IMR-90 (cell line): ENCODE results near the gene R3HDM4. TPM values are rescaled to one million over a fixed set of nuclear protein-coding genes. Genes with fewer than 3 reads are reported as not detected.

Source experiments
- ATAC-seq: fragments of 200-7000 bp; cut with Tn5 transposase; 2 replicates; pipeline ENCODE4 v1.9.1; 2020; ENCODE audit warnings: low read depth, mild to moderate bottlenecking, moderate library complexity
- BruUV-seq: library from RNA; stranded (reverse); fragments of 400-500 nt; replicated peaks from 2 replicates; lab custom pipeline; 2021; lab: Mats Ljungman, UMichigan
- CTCF ChIA-PET: fragments of 300-600 bp; formaldehyde crosslinking; extraction: SDS; loops from one replicate; lab custom pipeline; 2021; ENCODE audit warnings: antibody characterized with exemption; lab: Yijun Ruan, JAX
- POLR2A ChIA-PET: fragments of 300-600 bp; sonication (Branson Sonifier 250); formaldehyde crosslinking; loops from one replicate; lab custom pipeline; 2022; ENCODE audit warnings: antibody characterized with exemption; ENCODE audit not compliant: unreplicated experiment; lab: Charles Lee
- DNase-seq: peaks from one replicate; pipeline ENCODE4 v3.0.0; 2013
- H2AFZ ChIP-seq: replicated peaks from 2 replicates; pipeline ENCODE3; 2013; ENCODE audit warnings: low read length, mild to moderate bottlenecking; ENCODE audit not compliant: poor library complexity
- H2AK5ac ChIP-seq: 2 replicates; pipeline ENCODE4 v1.6.1; 2013; ENCODE audit warnings: low read depth, low read length, inconsistent platforms
- H2AK9ac ChIP-seq: replicated peaks from 2 replicates; pipeline ENCODE3; 2013; ENCODE audit warnings: mild to moderate bottlenecking, low read depth, low read length, moderate library complexity; ENCODE audit not compliant: poor library complexity
- H2BK120ac ChIP-seq: 2 replicates; pipeline ENCODE4 v1.6.1; 2013; ENCODE audit warnings: low read depth, low read length, inconsistent platforms
- H2BK15ac ChIP-seq: 3 replicates; pipeline ENCODE4 v1.6.1; 2013; ENCODE audit warnings: low read depth, low read length, inconsistent platforms
- H2BK20ac ChIP-seq: 2 replicates; pipeline ENCODE4 v1.6.1; 2013; ENCODE audit warnings: low read depth, mild to moderate bottlenecking, inconsistent platforms, low read length, moderate library complexity
- H2BK5ac ChIP-seq: 2 replicates; pipeline ENCODE4 v1.6.1; 2013; ENCODE audit warnings: mild to moderate bottlenecking, low read depth, low read length, inconsistent platforms; ENCODE audit not compliant: poor library complexity, severe bottlenecking
- H3K14ac ChIP-seq: replicated peaks from 2 replicates; pipeline ENCODE4 v1.6.1; 2013; ENCODE audit warnings: low read depth, low read length, inconsistent platforms
- H3K18ac ChIP-seq: 2 replicates; pipeline ENCODE4 v1.6.1; 2013; ENCODE audit warnings: low read depth, low read length, control low read depth
- H3K23ac ChIP-seq: 2 replicates; pipeline ENCODE4 v1.6.1; 2013; ENCODE audit warnings: low read depth, low read length, inconsistent platforms
- H3K27ac ChIP-seq: 2 replicates; pipeline ENCODE4 v1.5.1; 2013; ENCODE audit warnings: mild to moderate bottlenecking, control low read depth, low read length; ENCODE audit not compliant: insufficient read depth
- H3K27me3 ChIP-seq: 2 replicates; pipeline ENCODE4 v1.6.1; 2013; ENCODE audit warnings: low read length; ENCODE audit not compliant: control insufficient read depth, insufficient read depth
- H3K36me3 ChIP-seq: 2 replicates; pipeline ENCODE4 v1.6.1; 2013; ENCODE audit warnings: low read length, mixed read lengths; ENCODE audit not compliant: control insufficient read depth, insufficient read depth
- H3K4ac ChIP-seq: 2 replicates; pipeline ENCODE4 v1.6.1; 2013; ENCODE audit warnings: low read depth, low read length, inconsistent platforms
- H3K4me1 ChIP-seq: 2 replicates; pipeline ENCODE4 v1.6.1; 2013; ENCODE audit warnings: low read length, mixed read lengths; ENCODE audit not compliant: control insufficient read depth, insufficient read depth
- H3K4me2 ChIP-seq: 2 replicates; pipeline ENCODE4 v1.6.1; 2013; ENCODE audit warnings: low read depth, mild to moderate bottlenecking, control low read depth, low read length, moderate library complexity
- H3K4me3 ChIP-seq: 2 replicates; pipeline ENCODE4 v1.5.1; 2013; ENCODE audit warnings: low read depth, mild to moderate bottlenecking, control low read depth, low read length, moderate library complexity; ENCODE audit not compliant: insufficient read depth
- H3K56ac ChIP-seq: 2 replicates; pipeline ENCODE4 v1.6.1; 2013; ENCODE audit warnings: low read length, inconsistent platforms; ENCODE audit not compliant: insufficient read depth; ENCODE audit errors: extremely low read depth
- H3K79me1 ChIP-seq, 2 experiments: 2 replicates each; pipeline ENCODE4 v1.6.1; 2013; ENCODE audit warnings: low read length in 2 of 2, inconsistent platforms in 1 of 2, low read depth in 1 of 2
- H3K9ac ChIP-seq: 2 replicates; pipeline ENCODE4 v1.6.1; 2013; ENCODE audit warnings: low read depth, low read length, control low read depth
- H3K9me1 ChIP-seq: 2 replicates; pipeline ENCODE4 v1.6.1; 2013; ENCODE audit warnings: low read length, inconsistent platforms; ENCODE audit not compliant: insufficient read depth
- H3K9me3 ChIP-seq: 2 replicates; pipeline ENCODE4 v1.6.1; 2013; ENCODE audit warnings: low read length; ENCODE audit not compliant: control insufficient read depth, insufficient read depth
- H4K20me1 ChIP-seq: 2 replicates; pipeline ENCODE4 v1.6.1; 2013; ENCODE audit warnings: low read length, inconsistent platforms; ENCODE audit not compliant: insufficient read depth
- H4K5ac ChIP-seq: 2 replicates; pipeline ENCODE4 v1.6.1; 2013; ENCODE audit warnings: mild to moderate bottlenecking, low read depth, low read length, control low read depth
- H4K8ac ChIP-seq, 2 experiments: 2 replicates each; pipeline ENCODE4 v1.6.1; 2013; ENCODE audit warnings: low read depth in 2 of 2, low read length in 2 of 2, control low read depth in 1 of 2, inconsistent platforms in 1 of 2
- H4K91ac ChIP-seq: 2 replicates; pipeline ENCODE4 v1.6.1; 2013; ENCODE audit warnings: low read depth, low read length, inconsistent platforms; ENCODE audit not compliant: insufficient read depth
- MAZ ChIP-seq: IDR thresholded peaks from 2 replicates; pipeline ENCODE4 v1.6.1; 2012; ENCODE audit warnings: low read depth, mild to moderate bottlenecking, low read length, improper control_type of control experiment, moderate library complexity, borderline replicate concordance
- WGBS, 2 experiments: methylation state at CpG; one replicate each; pipeline versions ENCODE4 v1.1.5 to v1.1.7; 2013; ENCODE audit warnings: missing lambda C conversion rate in 2 of 2; ENCODE audit not compliant: insufficient read length in 1 of 2; ENCODE audit errors: extremely low coverage in 2 of 2; 5-methylcytosine and 5-hydroxymethylcytosine counted together
- dilution Hi-C: fragments of 300-500 bp; cut with HindIII; formaldehyde crosslinking; loops from one replicate; pipeline ENCODE4 v1.14.3; 2018; ENCODE audit warnings: low sequenced_read_pairs; ENCODE audit not compliant: unreplicated experiment
- in situ Hi-C: fragments of 300-500 bp; cut with MboI; formaldehyde crosslinking; loops from 3 replicates; pipeline ENCODE4 v1.14.3; 2019; ENCODE audit warnings: low sequenced_read_pairs, inconsistent platforms, mixed read lengths
- intact Hi-C: fragments of 100-400 bp; cut with micrococcal nuclease; formaldehyde crosslinking; loops from 2 replicates; pipeline ENCODE4 v1.10.0; 2022
- polyA plus RNA-seq, 3 experiments: library from polyadenylated mRNA; depleted of rRNA; stranded (reverse); fragments of >200 nt; gene quantifications; 2 replicates each; pipeline ENCODE4 v1.2.3, GENCODE V29; 2012; ENCODE audit warnings: low replicate concordance in 1 of 3
- total RNA-seq: library from RNA; depleted of rRNA; stranded (reverse); fragments of >200 nt; gene quantifications from 2 replicates; pipeline ENCODE4 v1.2.3, GENCODE V29; 2012

Gene R3HDM4
- total and polyA plus RNA-seq, 2 of the 4 experiments (the other 2 are of a cell fraction): 9.0 to 51.5 TPM

- POLR2A ChIA-PET: no interaction called here
- in situ Hi-C loops: no loop called here
These were observed 31.5 kb downstream of the R3HDM4 start for GRCh38 chr19:881385-882071.

More at GRCh38 chr19:881385-882071, 31.5 kb downstream of the R3HDM4 start:
- Histone ChIP-seq H3K23ac (no peak overlapping the region), H3K14ac (no peak overlapping the region), H3K27me3 (no peaks in the 10 kb centered on the region), H3K79me1 (peaks cover 3 to 11% of the 10 kb centered on the region in 2 experiments; a peak in 2 of 4 replicates), H2BK15ac (no peak overlapping the region), H3K9me3 (no peaks in the 10 kb centered on the region), H2BK20ac (no peak overlapping the region), H3K56ac (no peak overlapping the region), H2BK5ac (no peak overlapping the region), H2BK120ac (no peak overlapping the region), H3K18ac (no peak overlapping the region), H3K4me1 (no peaks in the 10 kb centered on the region), H3K4me3 (no peak overlapping the region), H4K91ac (no peak overlapping the region), H4K5ac (no peak overlapping the region), H2AK5ac (no peak overlapping the region), H3K4ac (no peak overlapping the region), H3K9me1 (no peaks in the 10 kb centered on the region), H3K27ac (no peak overlapping the region), H3K36me3 (peaks cover 73% of the 10 kb centered on the region), H2AK9ac (no peak overlapping the region), H2AFZ (no peak overlapping the region), H3K4me2 (no peak overlapping the region), H4K20me1 (peaks cover 6% of the 10 kb centered on the region), H4K8ac (no peak overlapping the region), H3K9ac (no peak overlapping the region)
- TF ChIP-seq MAZ: no peak
- ATAC-seq: no peak
- WGBS, 2 experiments: 96% methylated on average over 19 of the region's 34 CpGs; no CpG with 5 or more reads in 1 of the 2 experiments
- dilution Hi-C loops (no loop called here), intact Hi-C loops (no loop called here)
- CTCF ChIA-PET: no interaction called here
- BruUV-seq: no TSS peak
- no peak for DNase-seq
